Activated T-helper 1 cell treated with Interleukin-2 at 50 U/mL for 16 hours (primary cell): ENCODE results near the gene KRT6C.
"Not testable (repeated sequence)": the region's sequence is repeated elsewhere in the genome, so short reads cannot be mapped to it uniquely, and the experiment has no call there.

Source experiments
- DNase-seq: peaks from one replicate; pipeline ENCODE4 v3.0.0-alpha.2; 2020; ENCODE audit warnings: low read depth

KRT6C gene

DNA sequence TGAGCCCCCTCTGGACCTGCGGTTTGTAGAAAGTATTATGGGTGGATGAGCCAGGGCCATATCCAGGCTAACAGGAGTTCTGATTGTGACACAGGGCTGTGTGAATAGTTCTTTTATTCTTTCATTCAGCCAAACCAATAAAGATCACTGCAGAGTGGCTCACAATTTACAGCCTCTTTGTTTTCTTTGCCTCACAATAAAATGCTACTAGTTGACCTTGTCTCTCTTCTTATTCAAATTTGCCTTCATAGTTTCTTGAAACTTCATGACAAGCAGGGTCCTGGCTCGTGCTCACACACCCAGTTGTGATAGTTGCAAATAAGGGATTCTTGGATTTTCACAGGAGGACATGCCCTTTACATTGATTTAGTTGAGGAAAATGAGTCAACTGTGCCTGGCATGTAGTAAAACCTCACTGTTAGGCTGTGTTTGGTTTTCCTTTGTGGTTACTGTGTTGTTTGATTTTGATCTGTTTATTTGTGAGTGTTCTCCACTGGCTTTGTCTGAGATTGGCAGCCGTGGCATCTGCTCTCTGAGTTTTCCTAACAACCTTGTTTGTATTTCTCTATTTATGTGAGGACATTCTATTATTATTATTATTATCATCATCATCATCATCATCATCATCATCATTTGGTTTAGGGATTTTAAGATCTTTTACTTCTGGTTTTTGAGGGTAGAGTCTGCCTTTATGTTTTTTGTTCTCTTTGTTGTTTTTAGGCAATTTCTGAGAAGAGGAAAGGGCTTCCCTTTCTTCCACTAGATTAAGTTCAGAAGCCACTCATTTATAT, 19.0 kb downstream of the KRT6C start:
- DNase-seq = no peak

DNA sequence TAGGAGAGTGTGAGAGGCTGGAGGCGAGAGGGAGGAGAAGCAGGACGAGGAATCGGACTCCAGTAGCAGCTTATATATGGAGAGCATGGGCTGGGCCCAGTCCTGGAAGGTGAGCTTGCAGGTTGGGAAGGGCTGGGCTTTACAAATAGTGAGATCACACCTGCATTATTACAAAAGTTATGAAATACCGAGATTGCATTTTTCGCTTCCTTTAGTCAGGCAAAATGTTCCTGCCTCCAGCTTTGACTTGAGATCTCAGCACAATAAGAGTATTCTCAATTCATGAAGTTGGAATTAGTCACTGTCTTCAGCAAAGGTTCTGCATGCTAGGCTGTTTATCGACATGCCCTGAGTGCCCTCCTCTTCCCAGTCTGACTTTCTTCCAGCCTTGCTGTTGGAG, 21.5 kb downstream of the KRT6C start, which contains the start of gene KRT6B:
Gene KRT6B, minus strand, starts transcription at position 46 of the 400 bp plus-strand sequence. CDS start 68 bp downstream, outside the sequence.
- no peak for DNase-seq

DNA sequence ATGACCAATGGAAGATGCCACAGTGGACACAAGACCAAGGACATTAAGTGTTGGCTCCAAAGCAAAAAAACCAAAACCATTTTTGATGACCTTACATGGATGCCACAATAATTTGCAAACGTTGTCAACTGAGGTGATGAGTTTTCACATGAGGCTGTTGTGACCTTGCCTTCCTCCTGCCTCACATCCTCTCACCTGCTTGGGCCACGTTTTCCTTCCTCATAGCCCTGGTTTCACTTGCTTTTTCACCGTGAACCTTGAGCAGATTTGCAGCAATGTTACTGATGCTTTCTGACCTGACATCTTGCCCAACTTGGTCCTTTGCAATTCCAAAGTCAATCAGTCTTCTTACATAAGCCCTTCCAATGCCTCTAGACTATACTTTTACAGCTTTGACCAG, 25.4 kb downstream of the KRT6C start:
- DNase-seq = no peak

DNA sequence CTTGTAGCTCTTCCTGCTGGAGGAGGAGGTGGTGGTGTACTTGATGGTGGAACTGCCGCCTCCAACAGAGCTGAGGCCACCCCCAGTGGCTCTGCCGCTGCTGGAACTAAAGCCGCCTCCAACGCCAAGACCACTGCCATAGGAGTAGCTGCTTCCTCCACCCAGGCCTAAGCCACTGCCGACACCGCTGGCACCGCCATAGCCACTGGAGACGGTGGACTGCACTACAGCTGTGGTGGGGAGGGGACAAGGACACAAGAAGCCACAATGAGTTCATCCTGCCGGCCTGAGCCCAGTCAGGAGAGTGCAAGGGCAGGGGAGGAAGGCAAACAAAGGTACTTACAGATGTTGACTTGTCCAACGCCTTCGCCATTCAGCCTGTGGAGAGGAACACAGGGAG, 26.4 kb downstream of the KRT6C start:
- not testable (repeated sequence) for DNase-seq

DNA sequence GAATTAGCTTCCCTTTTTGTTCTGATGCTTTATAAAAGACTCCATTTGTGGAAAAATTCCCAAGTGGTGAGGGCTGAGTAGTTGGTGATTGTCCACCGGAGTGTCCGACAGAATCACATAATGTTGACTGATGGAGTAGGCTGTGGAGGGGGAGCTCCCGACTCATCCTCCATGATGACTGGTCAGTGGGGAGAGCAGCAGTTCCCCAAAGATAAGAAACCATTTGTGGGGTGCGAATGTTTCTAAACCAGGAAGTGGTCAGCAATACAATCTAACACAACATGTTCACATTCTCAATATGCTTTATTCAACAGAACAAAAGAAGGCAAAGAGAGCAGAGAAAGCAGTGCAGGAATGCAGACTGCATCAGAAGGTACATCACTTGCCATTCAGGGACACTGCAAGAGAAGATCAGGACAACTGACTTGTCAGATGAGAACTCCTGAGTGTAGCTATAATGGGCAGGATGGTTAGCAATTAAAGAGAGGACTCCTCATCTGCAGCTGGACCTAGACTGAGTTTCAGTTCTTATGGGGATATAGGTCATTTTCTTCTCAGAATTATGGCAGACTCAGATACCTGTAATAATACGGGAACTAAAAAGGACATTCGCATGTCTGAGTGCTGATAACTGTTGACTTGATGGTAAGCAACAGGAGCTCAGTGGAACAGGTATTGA, 27.1 kb downstream of the KRT6C start:
- DNase-seq = no peak

DNA sequence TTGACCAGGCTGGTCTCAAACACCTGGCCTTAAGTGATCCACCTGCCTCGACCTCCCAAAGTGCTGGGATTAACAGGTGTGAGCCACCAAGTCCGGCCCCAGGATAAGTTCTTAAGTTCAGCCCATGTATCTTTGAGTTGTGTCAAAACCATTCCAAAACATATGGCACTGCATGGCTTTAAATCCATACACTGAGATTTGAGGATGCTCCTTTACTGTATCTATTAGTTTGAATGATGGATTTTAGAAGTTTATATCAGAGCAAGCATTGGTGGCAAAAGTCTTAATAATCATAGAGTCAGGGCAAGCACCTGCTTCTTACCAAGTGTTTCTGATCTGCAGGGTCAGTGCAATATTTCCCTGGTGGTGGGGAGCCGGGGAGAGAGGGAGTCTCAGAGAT, 27.7 kb downstream of the KRT6C start:
- DNase-seq = no peak

DNA sequence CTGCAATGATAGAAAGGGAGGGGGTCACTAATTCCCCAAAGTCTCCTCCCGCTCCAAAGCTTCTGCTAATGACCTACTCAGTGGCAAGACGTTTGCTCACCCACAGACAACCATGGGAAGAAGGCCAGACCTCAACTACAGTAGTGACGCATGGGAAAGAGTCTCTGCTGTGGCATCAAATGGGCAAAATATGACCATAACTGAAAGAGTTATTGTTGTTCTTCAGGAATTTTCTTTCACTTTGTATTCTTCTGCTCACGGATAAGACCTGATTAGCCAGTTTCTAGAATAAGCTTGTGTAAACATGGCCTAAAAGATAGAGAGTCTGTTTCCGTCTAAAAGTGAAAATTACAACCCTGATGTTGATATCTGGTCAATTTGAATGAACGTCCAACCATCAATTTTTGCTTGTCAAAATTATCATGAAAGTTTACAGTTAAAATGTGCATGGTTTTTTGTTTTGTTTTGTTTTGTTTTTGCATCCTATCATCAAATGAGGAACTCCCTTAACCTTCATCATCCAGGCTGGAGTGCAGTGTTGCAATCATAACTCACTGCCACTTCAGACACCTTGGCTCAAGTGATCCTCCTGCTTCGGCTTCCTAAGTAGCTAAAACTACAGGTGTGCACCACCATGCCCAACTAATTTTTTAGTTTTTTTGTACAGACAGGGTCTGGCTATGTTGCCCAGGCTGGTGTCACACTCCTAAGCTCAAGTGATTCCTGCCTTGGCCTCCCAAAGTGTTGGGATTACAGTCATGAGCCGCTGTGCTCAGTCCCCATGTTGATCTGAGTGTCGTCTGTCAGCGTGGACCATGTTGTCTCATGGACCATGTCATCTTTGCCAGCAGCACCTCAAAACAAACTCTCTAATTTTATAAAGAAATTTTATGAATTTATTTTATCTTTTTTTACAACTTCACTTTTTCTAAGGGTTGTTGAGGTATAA, 28.7 kb downstream of the KRT6C start:
- no peak for DNase-seq

DNA sequence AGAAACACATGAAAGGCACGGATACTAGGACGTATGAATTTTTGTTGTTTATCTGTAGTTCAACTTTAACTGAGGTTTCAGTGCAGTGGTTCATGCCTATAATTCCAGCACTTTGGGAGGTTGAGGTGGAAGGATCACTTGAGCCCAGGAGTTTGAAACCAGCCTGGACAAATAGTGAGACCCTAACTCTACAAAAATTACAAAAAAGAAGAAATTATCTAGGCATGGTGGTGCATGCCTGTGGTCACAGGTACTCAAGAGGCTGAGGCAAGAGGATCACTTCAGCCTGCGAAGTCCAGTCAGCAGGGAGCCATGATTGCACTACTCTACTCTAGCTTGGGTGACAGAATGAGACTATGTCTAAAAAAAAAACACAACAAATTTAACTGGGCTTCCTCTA, 29.6 kb downstream of the KRT6C start:
- DNase-seq = no peak

DNA sequence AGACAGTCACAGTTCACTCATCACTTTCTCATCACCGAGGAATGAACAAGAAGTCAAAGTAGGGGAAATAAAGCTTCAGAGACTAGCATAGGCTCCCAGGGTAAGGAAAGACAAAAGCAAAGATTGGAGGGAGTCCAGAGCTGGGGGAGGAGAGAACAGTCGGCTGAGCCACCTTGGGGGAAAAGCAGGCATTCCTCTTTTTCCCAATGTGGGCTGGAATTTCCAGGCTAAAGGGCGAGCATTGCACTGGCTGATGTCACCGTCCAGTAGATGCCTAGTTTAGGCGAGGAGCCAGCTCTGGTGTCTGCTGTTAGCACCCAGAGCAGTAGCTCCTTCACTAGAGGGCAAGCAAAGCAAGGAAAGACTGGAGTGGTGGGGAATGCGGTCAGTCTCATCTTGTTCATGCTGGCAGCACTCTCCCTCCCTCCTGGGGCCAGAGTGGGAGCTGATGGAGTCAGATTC, 31.0 kb downstream of the KRT6C start:
- no peak for DNase-seq

DNA sequence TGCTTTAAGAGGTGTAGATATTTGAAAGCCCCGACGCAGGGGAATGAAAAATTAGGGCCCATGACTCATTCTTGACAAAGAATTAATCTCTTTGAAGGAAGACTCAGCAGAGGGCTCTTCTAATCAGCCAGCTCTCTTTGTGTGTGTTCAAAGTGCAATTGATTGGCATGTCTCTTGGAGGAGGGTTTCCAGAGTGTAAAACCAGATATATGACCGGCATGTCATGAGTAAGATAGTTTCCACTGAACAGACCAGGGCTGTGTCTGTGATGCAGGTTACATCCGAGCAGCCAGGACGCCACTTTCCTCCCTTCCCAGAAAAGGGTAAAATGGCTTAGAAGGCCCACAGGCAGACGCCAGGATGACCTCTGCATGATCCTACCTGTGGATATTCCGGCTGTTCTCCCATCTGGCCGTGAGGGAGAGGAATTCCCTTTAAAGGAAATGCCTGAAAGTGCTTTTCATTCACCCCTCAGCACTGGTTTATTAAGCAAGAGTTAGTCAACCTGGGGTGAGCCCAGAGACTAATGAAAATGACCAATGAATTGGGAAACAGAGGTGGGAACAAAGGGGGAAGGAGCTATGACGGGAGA, 32.2 kb downstream of the KRT6C start:
- no peak for DNase-seq

DNA sequence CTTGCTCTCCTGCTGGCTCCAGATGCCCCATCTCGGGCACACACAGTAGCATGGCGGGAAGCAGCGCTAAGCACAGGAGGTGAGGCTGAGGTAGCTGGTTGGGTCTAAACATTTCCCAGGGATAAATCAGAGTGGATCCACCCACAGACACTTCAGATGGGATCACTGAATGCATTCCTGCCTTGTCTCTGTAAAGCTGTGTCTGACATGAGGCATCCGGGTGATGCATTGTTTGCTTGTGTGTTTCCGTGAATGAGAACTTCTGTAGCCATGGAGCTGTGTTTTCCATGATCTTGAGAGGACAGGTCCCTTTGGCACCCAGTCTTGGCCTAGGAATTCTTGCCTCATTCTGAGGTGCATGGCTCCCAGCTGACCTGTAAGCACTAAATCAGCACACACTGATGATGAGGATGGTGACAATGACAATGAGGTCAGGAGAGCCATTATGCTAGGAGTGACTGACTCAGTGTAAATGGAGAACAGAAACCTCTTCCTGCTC, 32.7 kb downstream of the KRT6C start:
- no peak for DNase-seq

DNA sequence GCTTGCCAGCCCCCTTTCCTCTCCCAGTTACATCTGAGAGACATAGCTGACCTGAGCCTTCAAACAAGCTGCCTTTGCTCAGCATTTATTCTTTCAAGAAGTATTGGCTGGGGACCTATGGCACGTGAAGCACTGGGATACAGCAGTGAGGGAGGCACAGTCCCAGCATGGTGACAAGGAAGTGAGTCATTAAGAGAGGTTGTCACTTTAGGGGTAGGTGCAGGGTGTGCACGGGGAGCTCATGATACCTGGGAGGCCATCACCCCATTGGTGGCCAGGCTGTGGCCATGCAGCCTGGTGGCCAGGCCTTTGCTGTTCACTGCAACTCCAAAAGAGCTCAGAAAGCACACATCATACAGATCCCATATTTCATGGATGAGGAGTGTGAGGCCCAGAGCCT, 33.8 kb downstream of the KRT6C start:
- no peak for DNase-seq

DNA sequence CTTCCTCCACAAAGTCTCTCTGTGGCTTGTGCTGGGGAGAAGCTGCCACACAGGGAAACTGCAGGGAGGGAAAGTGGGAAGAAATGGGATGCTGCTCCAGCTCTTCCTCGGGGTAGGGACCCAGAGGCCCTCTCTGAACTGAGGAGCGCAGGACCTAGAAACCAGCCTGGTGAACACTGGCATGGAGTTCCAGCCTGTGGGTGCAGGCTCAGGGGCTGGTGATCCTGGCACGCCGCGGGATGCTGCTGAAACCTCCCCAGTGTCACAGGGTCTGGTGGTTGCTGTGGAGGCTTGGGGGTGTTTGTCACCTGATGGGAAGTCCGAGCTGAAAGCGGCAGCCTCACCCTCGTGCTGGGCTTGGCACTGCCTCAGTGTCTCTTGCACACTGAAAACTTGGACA, 34.2 kb downstream of the KRT6C start:
- no peak for DNase-seq

DNA sequence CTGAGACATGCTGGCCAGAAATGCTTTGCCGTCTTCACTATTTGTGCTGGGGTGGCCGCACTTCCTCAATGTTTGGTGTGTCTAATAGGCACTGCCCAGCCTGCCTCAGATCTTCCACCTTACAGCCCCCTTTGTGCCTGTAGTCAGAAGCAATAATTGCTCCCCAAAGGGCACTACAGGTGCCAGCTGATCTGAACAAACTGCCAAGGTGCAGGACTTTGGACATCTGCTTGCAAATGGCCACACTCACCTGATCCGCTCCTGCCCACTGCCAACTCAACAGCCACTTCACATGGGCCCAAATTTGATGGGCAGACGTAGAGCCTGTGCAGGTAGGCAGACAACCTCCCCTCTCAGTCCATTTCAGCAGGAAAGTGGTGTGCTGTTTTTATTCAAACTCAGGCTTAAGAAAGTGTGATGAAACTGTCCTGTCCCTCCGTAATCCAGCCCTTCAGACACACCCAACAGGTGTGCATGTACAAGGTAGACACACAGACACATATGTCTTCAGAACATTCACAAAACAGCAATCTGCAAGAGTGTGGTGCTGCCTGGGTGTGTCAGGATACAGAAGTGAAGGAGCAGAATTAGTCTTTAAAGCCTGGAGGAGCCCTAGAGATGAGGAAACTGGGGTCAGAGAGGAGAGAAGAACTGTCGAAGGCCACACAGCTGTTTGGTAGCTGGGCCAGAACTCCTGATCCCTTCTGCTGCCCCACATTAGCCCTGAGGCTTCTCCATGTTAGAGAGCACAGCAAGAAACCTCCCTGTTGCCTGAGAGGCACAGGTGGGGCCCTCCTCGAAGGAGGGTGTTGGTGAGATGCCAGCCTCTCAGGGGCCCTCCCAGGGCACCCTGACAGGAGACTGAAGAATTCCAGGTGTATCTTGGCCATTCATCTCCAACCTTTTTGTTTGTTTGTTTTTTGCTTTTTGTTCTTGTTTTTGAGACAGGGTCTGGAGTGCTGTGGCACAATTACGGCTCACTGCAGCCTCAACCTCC, 35.0 kb downstream of the KRT6C start:
- no peak for DNase-seq

DNA sequence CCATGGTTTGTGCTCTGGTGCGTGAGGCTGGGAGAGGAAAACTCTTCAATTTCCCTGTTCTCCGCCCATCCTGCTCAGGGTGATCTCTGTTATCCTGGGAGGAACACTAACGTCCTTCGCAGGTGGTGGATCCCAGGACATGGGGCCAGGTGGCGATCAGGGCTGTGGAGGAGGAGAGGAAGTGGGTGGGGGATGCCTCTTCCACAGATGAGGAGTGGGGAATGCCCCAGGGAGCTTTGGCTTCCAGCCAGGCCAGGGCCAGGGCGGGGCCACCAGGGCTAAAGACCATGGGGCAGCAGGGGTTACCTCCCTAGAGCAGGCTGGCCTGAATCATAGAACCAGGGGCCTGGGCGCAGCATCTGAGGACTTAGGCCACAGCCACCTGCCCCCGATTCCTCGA, 36.1 kb downstream of the KRT6C start:
- DNase-seq = no peak

DNA sequence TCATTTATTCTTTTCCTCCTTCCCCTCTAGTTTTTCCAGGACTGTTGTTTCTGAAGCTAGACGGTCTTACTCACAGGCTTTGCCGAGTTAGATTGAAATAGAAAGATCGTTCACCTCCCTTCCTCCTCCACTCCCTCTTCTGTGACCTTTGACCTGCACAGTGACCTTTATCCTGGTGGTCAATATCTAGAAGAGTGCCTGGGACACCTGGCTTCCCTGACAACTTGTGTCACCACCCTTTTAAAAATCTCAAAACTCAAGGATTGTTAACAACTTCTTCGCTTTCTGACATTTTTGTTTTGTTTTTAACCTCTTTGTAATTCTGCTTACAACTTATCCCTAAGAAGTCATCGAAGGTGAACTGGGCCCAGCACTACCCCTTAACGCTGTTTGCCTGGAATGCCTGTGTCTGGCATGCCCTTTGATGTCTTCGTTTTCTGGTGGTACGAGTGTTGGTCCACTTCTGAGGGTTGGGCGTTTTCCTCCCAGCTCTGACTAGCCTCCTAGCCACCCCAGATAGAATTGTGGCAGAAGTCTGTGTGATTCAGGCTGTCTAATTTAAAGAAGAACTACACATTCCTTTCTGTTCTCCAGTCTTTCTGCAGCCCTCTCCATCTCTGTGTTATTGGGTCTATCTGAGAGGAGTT, 36.7 kb downstream of the KRT6C start:
- no peak for DNase-seq

DNA sequence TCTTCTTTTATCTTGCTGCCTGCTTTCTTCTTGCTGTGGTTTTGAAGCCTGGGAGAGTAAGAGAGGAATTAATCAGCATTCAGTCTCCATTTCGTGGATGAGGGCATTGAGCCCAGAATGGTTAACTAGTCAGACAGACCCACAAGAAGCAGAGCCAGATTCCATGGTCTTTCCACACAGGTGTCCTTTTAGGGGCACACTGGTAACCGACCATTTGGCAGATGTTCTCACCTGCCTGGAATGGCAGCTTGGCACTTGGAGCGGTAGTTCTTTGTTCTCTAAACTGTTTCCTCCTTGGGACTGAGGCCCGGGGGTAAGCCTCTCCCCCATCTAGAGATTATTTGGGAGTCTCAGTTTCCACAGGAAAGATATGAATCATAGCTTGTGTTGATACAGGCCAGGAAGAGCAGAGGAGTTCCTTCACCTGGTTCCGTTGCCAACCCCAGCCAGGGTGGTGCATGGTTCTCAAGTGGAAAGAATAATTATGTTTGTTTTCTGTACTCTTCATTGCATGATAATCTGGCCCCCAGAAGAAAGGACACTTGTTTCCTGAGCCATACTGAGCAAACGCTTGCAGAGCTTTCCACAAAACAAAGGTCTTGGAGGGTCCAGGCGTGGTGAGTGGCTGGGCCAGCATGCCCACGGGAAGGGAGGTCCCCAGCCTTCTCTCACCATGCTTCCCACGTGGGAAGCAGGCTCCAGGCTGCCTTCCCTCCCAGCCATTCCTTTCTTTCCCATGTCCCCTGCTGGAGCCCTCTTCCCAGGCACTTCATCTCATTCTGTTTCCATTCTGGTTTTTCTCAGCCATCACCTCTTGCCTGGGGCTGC, 37.4 kb downstream of the KRT6C start:
- DNase-seq = no peak

DNA sequence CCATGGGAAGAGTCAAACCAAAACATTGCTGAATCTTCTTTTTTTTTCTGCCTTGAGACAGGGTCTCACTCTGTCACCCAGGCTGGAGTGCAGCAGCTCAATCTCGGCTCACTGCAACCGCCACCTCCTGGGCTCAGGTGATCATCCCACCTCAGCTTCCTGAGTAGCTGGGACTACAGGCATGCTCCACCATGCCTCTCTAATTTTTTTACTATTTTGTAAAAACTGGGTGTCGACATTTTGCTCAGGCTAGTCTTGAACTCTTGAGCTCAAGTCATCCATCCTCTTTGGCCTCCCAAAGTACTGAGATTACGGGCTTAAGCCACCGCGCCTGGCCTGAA, 38.0 kb downstream of the KRT6C start:
- no peak for DNase-seq
